ENCODE measurements around the gene SECISBP2. TPM values are rescaled to one million over a fixed set of nuclear protein-coding genes. Genes with fewer than 3 reads are reported as not detected.

SECISBP2 gene
- total and polyA plus RNA-seq, 2 of the 13 experiments (the other 11 are each of a cell fraction or from before 2014, with no cell fraction given): 32.4 to 38.0 TPM

GRCh38 chr9:89388084-89388867, 70.0 kb downstream of the SECISBP2 start (continued):
- TF ChIP-seq HNF1A (IDR thresholded peaks at IDR 0.05; ENCODE audit: low read depth) (no peak), HNF1A (CRISPR knock-in tag; IDR thresholded peaks at IDR 0.05; ENCODE audit: borderline replicate concordance) (peak; percentile 17; the same call in 1 of the 2 replicates), ZBTB25 (CRISPR knock-in tag; IDR thresholded peaks at IDR 0.05) (0 out of 2 replicates have a peak, but pooled peaks have one; percentile 50), SRY (CRISPR knock-in tag; IDR thresholded peaks at IDR 0.05) (no peak), AKNA (CRISPR knock-in tag; IDR thresholded peaks at IDR 0.05; ENCODE audit: borderline replicate concordance) (no peak), MTERF4 (CRISPR knock-in tag; IDR thresholded peaks at IDR 0.05) (no peak), BCL6 (CRISPR knock-in tag; IDR thresholded peaks at IDR 0.05) (peak; percentile 40; the same call in 1 of the 2 replicates), ZNF781 (CRISPR knock-in tag; IDR thresholded peaks at IDR 0.05; ENCODE audit: borderline replicate concordance, not compliant biosample characterization) (no peak), ZNF503 (CRISPR knock-in tag; IDR thresholded peaks at IDR 0.05) (no peak), ZBTB1 (CRISPR knock-in tag; IDR thresholded peaks at IDR 0.05; ENCODE audit: borderline replicate concordance) (no peak), TFE3 (CRISPR knock-in tag; IDR thresholded peaks at IDR 0.05) (0 out of 2 replicates have a peak, but pooled peaks have one; percentile 42), ZNF746 (CRISPR knock-in tag; IDR thresholded peaks at IDR 0.05) (no peak)
